Fibroblast of peridontal ligament (primary cell): ENCODE measurements around the gene TINAGL1.

Source experiments
- DNase-seq: peaks from one replicate; pipeline ENCODE4 v3.0.0-alpha.2; 2010; ENCODE audit errors: extremely low read depth

The TINAGL1 gene

GRCh38 chr1:31576201-31576669 lies at the start of gene TINAGL1:
TINAGL1 (plus strand) TSS chr1:31576515; CDS start chr1:31577149, 634 bp downstream.
- DNase-seq: no peak

- no peak for DNase-seq
These were observed 46.2 kb upstream of the TINAGL1 start for GRCh38 chr1:31529999-31530684.

GRCh38 chr1:31531177-31531999 lies 44.9 kb upstream of the TINAGL1 start:
- DNase-seq: peak; percentile 42

- no peak for DNase-seq
These were observed 44.1 kb upstream of the TINAGL1 start for GRCh38 chr1:31532173-31532572.

GRCh38 chr1:31535561-31535960 lies 40.8 kb upstream of the TINAGL1 start:
- no peak for DNase-seq

GRCh38 chr1:31539329-31539728 lies 37.0 kb upstream of the TINAGL1 start:
- DNase-seq: no peak

GRCh38 chr1:31541194-31541593 lies 35.1 kb upstream of the TINAGL1 start:
- no peak for DNase-seq

GRCh38 chr1:31545927-31546540 lies 30.3 kb upstream of the TINAGL1 start:
- DNase-seq: no peak

GRCh38 chr1:31548534-31548906 lies 27.8 kb upstream of the TINAGL1 start:
- no peak for DNase-seq

GRCh38 chr1:31548907-31549808 lies 27.2 kb upstream of the TINAGL1 start:
- DNase-seq: peak; percentile 93

GRCh38 chr1:31549809-31550620 lies 26.3 kb upstream of the TINAGL1 start:
- DNase-seq: no peak

- no peak for DNase-seq
These were observed 25.1 kb upstream of the TINAGL1 start for GRCh38 chr1:31551208-31551607.

GRCh38 chr1:31552489-31552888 lies 23.8 kb upstream of the TINAGL1 start:
- no peak for DNase-seq

GRCh38 chr1:31556481-31557006 lies 19.8 kb upstream of the TINAGL1 start:
- DNase-seq: no peak

- no peak for DNase-seq
These were observed 16.6 kb upstream of the TINAGL1 start for GRCh38 chr1:31559715-31560114.

- no peak for DNase-seq
These were observed 15.9 kb upstream of the TINAGL1 start for GRCh38 chr1:31560394-31560793.

GRCh38 chr1:31562707-31563360 lies 13.5 kb upstream of the TINAGL1 start:
- no peak for DNase-seq

GRCh38 chr1:31564606-31564989 lies 11.7 kb upstream of the TINAGL1 start:
- no peak for DNase-seq

- DNase-seq: peak; percentile 44
These were observed 8.3 kb upstream of the TINAGL1 start for GRCh38 chr1:31567956-31568570.
